K562 (cell line): ENCODE results near the gene ZBTB47.

Source experiments
- EZH2 ChIP-seq: IDR thresholded peaks from 2 replicates; pipeline ENCODE4 v1.6.1; 2012; ENCODE audit warnings: low read depth, mild to moderate bottlenecking, inconsistent platforms, low read length, borderline replicate concordance
- KDM2B ChIP-seq: fragments of 250-450 bp; sonication (Bioruptor Pico); IDR thresholded peaks from 2 replicates; pipeline ENCODE4 v1.8.0; 2021; ENCODE audit warnings: mild to moderate bottlenecking, moderate library complexity
- MCM2 ChIP-seq: fragments of 450-650 bp; IDR thresholded peaks from 2 replicates; pipeline ENCODE4 v1.6.1; 2017; ENCODE audit warnings: low read depth, mild to moderate bottlenecking
- POLR2A ChIP-seq: fragments of 450-650 bp; conservative IDR thresholded peaks from 2 replicates; pipeline ENCODE4 v1.6.1; 2016
- SMC3 ChIP-seq: conservative IDR thresholded peaks from 2 replicates; pipeline ENCODE4 v1.6.1; 2011; ENCODE audit warnings: low read depth, low read length, improper control_type of control experiment; ENCODE audit not compliant: insufficient read depth
- ZKSCAN1 ChIP-seq: fragments of 150-350 bp; IDR thresholded peaks from 2 replicates; pipeline ENCODE4 v1.6.1; 2016; ENCODE audit warnings: low read depth, low read length
- ZNF311 ChIP-seq: fragments of 250-450 bp; sonication (Bioruptor Pico); IDR thresholded peaks from 2 replicates; pipeline ENCODE4 v1.4.0; 2020; ENCODE audit warnings: mild to moderate bottlenecking, moderate library complexity
- TF ChIP-seq, protein P1 (sequence below): fragments of 250-450 bp; sonication (Bioruptor Pico); IDR thresholded peaks from 2 replicates; pipeline ENCODE4 v1.8.0; 2021; ENCODE audit warnings: borderline replicate concordance, mild to moderate bottlenecking, moderate library complexity; ENCODE audit not compliant: poor library complexity, severe bottlenecking

DNA sequence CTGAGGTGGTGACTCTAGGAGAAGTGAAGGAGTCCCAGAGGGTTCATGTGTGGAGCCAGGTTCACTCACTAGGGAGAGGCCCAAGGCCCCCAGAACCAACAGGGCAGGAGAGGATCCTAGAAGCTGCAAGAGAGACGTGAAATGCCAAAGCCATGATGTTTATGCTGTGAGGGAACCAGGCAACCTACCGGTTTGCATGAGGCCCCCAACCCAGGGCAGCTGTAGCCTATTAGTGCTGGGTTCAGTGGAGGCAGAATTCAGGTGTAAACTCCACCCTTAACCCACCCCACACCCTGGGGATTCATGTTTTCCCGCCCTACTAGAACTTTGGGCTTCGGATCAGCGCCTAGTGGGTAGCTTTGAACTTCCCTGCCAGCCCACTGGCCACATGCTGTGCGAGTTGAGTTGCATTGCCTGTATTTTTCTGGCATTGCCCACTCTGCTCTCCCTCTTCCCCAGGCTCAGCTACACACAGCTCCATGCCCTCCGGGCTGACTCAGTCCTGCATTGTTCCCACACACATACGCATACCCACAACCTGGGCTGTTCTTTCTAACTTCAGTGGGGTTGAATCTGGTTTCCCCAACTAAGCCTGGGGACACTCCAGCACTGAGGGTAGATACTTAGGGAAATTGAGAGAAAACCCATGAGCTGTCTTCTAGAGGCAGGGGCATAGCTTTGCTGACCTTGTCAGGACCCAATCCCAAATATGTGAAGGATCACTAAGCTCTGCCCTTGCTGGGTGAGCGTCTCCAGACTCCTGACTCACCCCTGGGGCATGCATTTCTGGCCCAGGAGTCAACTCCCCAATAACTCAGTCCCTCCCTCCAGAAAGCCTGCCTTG, 2.0 kb upstream of the ZBTB47 start:
- no peak for TF ChIP-seq KDM2B (CRISPR knock-in tag)
- no peak for TF ChIP-seq POLR2A
- TF ChIP-seq EZH2: no peak
- TF ChIP-seq ZKSCAN1: no peak
- TF ChIP-seq, protein P1, sequence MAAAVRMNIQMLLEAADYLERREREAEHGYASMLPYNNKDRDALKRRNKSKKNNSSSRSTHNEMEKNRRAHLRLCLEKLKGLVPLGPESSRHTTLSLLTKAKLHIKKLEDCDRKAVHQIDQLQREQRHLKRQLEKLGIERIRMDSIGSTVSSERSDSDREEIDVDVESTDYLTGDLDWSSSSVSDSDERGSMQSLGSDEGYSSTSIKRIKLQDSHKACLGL (CRISPR knock-in tag): no peak
- no peak for TF ChIP-seq MCM2
- TF ChIP-seq SMC3: no peak
- no peak for TF ChIP-seq ZNF311 (CRISPR knock-in tag)
